NCI-H69 (cell line): ENCODE measurements around the gene NCOA7.

ENCODE experiments used
- DNase-seq: peaks from one replicate; lab custom pipeline; 2025; lab: John Stamatoyannopoulos, UW

NCOA7 gene

DNA sequence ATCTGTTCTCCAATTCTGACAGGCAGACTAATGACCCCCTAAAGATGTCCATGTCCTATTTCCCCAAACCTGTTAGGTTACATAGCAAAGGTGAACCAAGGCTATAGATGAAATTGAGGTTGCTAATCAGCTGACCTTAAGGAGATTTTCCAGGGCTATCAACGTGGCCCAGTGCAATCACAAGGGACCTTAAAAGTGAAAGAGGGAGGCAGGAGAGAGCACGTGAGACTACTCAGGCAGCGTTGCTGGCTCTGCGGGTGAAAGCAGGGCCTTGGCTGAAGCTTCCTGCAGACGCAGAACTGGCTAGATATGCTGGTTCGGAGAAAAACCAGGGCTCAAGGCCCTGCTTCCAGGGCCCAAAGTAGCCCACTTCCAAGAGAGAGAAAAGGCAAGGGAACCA, 78.7 kb downstream of the NCOA7 start:
- DNase-seq, result no peak

DNA sequence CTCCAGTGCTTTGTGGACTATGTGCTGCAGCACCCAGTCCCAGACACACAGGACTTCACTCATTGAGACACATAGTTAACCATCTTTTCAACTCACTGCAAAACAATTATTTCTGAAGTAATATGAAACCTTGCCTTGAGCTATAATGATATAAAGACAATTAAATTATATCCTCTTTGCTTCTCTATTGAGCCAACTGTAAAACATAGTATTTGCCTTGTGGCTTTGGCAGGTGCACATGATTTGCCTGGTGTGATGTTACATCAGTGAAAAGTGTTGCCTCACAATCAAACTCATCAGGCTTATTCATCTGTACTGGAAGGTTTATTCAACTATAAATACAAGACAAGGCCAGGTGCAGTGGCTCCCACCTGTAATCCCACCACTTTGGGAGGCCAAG, 80.6 kb downstream of the NCOA7 start:
- DNase-seq, result peak; percentile 86

DNA sequence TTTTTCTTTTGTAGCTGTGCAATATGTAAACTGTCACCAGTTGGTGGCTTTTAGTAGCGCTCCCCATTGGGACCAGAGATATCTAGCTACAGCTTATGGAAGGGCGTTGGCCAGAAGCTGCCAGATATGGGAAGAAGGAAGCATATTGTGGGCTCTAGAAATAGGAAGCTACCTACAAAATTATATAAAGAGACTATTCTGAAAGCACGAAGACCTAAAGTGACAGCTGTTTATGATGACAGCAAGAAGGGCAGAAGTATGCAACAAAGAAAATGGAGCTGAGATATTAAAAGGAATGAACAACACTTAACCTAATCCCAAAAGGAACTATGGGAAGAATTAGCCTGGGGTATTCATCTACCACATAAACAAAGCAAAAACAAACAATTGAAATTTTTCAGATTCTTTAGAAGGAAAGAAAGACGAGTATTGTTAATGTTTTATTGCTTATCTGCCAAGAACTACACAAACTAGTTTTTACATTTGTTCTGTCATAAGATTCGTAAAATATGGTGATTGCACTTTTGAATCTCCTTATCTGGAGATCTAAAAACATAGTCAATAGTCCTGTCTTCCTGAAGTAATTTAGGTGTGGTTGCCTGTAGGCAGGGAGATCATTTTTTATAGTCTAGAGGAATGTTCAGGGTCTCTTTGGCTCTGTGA, 81.6 kb downstream of the NCOA7 start:
- no peak for DNase-seq

DNA sequence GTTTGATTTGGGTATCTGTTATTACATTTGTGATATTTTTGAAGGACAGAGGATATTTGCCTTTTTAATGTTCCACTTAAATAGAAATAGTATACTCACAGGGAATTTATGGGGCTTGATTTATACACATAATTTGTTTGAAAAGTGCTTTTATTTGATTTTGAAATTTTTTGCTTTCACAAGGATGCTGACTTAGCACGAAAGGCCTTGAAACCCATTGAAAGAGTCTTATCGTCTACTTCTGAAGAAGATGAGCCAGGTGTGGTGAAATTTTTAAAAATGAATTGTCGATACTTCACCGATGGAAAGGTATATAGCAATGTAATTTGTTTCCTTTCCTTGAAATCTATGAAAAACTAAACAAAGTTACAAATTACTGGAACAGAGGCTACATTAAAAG, 91.5 kb downstream of the NCOA7 start:
- no peak for DNase-seq

DNA sequence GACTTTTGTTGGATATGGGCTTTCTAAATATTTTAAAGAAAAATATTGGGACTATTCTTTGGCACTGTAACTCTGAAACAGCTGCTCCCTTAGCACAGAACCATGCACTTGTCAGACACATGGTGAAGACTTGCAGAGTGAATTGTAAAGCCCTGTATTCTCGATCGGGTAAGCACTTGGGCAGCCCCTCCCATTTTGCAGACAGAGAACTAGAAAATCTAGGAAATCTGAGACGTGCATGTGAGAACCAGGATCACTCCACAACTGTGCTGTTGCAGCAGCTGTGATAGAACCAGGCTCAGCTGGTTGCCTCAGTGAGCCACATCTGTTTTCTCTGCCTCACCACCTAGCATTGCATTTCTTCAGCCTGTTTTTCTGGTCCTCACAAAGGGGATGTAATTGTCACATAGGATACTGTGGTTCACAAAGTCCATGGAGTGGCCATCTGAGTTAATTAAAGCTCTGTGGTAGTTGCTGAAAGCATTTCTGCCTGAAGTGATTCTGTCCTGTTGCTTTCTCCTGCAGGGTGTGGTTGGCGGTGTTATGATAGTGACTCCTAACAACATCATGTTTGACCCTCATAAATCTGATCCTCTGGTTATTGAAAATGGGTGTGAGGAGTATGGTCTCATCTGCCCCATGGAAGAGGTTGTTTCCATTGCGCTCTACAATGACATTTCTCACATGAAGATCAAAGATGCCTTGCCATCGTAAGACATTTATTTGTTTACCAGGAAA, 94.0 kb downstream of the NCOA7 start:
- DNase-seq, result peak; percentile 78

DNA sequence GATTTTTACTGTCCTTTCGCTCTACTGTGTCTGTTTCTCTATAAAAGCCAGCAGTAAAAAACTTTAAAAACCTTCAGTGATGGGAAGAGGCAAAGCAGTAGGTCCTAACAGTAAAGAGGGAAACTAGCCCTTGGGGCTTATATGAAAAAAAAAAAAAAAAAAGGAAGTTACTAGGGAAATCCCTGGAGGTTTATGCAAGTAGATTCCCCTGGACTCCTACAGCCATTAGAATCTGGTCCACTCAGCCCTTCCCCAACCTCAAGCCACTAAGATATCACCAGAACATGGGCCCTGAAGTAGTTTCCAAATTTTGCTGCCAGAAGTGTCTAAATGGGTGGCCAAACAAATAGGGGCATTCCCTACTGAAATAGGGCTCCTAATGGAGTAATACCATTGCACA, 95.3 kb downstream of the NCOA7 start:
- peak; percentile 28 for DNase-seq

DNA sequence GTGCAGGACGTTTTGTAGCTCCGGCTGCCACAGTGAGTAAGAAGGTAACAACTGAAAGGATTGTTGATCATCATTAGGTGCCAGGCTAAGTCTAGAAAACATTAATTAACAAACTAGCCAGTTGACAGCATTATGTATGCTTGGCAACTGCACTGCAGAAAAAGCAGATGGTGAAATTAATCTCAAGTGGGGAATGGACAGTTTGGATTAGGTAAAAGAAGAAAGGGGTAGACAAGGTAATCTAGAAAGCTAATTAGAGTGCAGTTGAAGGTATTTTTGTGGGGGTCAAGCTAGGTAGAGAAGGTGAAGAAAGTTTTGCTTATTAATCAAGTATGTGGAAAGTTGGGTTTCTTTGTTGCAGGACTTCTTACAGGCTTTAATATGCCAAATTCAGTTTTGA, 96.2 kb downstream of the NCOA7 start:
- peak; percentile 89 for DNase-seq

DNA sequence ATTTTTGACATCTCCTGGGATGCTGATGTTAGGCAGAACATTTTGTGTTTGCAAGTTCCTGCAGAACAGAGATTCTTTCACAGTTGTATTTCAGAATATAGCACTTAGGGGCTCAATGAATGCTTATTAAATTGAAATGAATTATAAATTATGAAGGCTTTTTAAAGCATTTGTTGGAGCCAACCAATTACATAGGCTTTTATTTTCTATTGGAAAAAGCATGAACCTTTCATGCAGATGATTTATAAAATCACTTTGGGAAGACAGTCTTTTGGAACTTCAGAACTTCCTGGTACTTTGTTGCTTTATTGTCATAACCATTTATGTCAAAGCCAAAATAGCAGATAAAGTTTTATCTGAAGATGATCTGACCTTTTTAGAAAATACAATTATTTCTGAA, 96.6 kb downstream of the NCOA7 start:
- DNase-seq, result no peak

DNA sequence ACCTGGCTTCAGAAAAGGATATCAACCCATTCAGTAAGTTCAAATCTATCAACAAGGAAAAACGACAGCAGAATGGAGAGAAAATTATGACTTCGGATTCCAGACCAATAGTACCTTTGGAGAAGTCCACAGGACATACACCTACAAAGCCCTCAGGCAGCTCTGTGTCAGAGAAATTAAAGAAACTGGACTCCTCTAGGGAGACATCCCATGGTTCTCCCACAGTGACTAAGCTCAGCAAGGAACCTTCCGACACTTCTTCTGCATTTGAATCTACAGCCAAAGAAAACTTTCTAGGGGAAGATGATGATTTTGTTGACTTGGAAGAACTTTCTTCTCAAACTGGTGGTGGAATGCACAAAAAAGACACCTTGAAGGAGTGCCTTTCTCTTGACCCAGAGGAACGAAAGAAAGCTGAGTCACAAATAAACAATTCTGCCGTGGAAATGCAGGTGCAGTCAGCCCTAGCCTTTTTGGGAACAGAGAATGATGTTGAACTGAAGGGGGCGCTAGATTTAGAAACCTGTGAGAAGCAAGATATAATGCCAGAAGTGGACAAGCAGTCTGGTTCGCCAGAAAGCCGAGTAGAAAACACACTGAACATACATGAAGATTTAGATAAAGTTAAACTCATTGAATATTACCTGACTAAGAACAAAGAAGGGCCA, 98.4 kb downstream of the NCOA7 start:
- peak; percentile 62 for DNase-seq

DNA sequence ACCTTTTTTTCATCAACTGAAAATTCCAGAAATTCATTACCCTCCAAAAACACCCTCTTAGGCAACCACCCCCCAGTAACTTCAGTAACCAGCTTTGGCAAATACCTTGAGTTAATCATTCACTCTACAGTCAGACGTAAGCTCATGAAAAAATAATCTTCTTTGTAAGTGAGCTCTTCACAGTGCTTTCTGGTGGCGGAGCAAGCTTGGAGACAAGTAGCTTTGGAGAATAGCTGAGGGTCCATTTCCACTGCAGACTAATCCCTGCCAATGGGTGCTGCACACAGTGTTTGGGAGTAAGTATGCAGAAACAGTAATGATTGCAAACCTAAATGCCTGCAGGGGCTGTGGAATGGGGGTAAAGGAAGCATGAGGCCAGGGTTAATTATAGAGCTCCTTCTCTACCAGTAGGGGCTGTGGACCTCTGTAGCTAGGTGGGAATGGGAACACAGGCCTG, 109.0 kb downstream of the NCOA7 start:
- DNase-seq, result peak; percentile 80

DNA sequence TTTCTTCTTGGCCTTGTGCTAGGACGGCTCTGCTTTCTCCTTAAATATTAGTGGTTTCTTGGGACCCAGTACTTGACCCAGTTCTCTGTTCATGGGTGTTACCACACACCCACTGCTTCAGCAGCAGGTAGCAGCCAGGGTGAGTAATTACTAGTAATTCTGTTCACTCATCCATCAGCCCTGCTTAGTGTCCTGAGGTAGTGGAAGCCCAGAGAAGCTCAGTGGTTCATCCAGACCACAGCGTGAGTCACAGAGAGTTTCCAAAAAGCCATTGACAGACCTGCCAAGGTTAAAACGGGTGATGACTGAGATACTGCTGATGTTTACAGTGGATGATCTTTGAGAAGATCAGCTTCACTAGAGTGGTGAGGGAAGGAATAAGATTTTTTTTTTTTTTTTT, 114.1 kb downstream of the NCOA7 start:
- no peak for DNase-seq

DNA sequence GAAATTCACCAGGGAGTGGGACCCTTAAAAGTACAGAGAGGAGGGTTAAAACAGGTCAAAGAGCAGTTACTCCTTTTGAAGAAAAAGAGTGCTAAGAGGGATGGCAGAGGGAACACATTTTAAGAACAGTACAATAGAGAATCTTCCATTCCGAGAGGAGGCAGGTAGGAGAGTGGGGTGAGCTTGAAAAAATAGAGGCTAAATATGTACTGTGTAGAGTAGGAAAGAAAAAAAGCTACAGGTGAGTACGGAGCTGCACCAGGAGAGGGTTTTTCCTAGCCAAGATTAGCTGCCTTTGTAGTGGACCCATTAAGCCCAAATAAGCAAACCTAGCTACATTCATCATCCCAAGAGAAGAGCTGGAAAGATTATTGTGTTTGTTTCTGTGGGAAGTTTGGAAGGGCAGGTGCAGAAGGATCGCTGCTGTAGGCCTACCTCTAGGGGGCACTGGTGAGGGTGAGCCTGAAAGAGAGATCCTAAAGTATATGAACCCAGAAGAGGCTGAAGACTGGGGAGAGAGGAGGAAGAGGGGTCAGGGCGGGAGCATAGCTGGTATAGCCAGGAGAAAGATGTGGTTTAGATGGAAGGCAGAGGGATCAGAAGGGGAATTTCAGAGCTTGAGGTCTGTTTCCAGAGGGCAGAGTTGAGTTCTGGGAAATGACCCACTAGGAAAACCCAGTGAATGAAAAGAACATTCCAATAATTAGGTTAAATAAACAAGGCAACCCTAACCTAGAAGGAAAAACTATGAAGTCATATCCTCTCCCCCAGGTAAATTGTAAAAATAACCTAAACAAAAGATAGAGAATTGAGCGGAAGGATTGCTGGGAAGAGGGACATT, 115.6 kb downstream of the NCOA7 start:
- DNase-seq, result peak; percentile 60

DNA sequence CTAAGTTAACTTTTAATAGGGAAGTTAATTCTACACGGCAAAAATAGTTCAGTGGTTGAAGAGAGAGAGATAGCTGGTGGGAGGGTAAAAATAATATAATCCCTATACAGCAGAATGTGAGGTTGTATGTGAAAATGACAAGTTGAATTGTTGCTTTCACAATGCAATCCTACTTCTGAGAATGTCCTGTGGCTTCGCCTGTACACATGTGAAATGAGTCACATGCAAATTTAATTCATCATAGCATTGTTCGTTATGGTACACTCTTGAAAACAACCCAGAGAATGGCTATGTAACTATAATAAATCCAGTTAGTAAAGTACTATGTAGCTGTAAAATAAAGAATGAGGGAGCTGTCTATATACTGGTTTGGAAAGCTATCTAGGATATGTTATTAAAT, 119.8 kb downstream of the NCOA7 start:
- DNase-seq, result no peak

DNA sequence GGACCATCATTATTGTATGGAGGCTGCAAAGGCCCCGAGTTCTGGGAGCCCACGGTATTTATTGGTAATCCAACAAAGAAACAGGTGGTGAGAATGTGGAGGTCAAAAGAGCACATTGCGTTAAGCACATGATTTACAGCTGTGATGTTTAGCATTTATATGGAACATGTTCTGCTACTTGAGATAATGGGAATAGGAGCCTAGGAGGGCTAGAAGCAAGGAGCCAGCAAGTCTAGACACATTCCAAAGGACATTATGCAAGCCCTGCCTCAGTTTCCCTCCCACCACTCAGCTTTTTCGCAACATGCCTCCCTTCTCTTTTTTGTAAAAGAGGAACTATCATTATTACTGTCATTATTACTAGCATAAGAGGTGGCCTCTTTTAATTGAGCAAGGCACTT, 120.3 kb downstream of the NCOA7 start:
- DNase-seq, result peak; percentile 83

DNA sequence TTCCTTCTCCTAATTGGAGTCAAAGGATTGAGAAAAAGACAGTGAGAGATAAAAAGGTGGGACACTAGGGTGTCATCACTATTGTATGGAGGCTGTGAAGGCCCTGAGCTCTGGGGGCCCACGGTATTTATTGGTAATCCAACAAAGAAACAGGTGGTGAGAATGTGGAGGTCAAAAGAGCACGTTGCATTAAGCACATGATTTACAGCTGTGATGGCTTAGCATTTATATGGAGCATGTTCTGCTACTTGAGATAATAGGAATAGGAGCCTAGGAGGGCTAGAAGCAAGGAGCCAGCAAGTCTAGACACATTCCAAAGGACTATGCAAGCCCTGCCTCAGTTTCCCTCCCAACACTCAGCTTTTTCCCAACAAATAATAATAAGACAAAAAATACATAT, 121.7 kb downstream of the NCOA7 start:
- peak; percentile 75 for DNase-seq

DNA sequence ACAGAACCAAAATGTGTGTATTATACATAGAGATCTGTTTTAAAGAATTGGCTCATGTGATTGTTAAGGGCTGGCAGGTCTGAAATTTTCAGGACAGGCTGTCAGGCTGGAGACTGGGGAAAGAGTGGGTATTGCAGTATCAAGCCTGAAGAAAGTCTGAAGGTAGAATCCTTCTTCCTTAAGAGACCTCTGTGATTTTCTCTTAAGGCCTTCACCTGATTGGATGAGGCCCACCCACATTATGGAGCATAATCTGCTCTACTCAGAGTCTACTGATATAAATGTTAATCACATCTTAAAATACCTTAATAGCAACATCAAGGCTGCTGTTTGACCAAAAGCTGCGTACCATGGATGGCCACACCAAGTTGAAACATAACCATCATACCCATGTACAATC, 122.4 kb downstream of the NCOA7 start:
- no peak for DNase-seq

DNA sequence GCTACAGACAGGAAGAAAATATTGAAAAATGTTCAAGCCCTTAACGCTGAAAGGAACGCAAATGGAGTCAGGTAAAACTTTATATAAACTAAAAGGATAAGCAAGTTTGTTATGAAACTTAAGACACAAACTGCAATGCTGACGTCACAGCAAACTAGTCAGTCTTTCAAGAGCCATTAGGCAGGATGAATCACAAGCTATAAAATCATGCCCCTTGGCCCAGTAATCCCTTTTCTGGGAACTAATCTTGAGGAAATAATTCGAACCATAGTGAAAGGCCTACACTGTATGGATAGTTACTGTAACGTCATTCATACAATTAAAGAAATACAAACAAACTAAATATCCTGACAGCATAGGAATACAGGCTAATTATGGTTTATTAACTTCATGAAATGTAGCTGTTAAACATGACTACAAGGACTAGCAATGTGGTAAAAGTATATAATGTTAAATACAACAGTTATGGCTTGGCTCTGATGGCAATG, 123.1 kb downstream of the NCOA7 start:
- DNase-seq, result peak; percentile 51

DNA sequence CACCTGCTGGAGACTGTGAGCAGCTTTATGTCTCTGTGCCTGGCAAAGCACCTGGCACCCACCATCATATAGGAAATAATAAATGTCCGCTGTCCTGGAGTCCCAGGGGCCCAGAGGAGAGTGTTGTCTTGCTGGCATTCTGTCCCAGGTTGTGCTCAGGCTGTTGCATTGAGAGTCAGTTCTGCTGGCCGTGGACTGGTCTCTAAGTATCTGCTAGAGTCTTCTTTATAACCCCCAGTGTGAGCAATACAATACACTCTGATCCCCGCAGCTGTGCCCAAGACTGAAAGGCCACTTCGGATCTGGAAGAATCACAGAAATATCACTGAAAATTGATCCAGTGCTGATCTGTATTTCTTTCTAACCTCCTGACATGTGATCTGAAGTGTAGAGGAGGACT, 127.5 kb downstream of the NCOA7 start:
- DNase-seq, result peak; percentile 79

DNA sequence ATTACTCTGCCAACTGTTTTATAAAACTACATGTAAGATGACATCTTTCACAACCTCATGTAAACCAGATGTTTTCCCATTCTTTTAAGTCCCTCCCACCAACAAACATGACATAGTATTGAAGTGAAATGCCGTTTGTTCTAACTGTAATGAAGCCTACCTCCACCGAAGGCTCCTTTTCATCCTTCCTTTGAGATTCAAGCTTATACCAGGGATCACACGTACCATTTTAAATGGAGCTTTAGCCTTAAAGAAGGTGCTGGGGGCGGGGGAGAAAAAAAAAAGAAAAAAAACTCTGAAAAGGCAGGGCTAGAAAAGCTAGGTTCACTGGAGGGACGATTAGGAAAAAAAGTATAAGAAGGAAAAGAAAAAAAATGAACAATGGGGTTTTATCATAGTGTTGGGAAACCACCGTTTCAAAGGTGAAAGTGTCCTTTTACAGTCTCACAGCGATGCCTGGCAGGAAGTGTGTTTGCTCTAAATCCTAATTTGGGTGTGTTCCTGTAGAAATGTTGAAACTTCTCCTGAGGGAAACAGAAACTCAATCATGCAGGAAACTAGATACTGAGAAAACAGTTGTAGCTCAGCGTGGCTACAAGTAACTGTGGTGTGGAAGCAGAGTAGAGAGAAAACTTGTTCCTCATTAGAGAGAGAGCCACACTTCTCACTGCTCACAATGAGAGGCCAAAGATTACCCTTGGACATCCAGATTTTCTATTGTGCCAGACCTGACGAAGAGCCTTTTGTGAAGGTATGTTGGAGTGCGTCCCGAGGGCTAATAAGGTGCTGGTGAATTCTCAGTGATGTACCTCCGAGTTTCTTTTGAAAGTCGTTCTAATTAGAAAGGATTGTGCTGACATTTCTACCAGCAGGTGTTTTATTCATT, 128.2 kb downstream of the NCOA7 start:
- peak; percentile 91 for DNase-seq

DNA sequence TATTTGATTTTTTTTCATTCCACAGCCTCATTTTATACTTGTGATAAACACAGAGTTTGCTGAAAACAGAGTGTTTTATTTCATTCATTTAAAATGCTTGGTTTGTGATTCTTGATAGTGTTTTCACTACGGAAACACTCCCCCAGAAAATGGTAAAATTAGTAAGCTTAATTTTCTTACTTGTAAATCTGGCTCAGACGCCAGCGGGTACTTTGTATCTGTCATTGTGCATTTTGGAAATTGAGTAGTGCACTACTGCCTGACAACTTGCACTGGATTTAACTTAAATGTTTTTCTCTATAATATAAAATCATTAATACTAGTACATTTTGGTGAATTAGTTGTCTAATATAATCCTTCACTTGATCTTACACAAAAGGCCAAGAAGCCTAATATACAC, 128.9 kb downstream of the NCOA7 start:
- no peak for DNase-seq

DNA sequence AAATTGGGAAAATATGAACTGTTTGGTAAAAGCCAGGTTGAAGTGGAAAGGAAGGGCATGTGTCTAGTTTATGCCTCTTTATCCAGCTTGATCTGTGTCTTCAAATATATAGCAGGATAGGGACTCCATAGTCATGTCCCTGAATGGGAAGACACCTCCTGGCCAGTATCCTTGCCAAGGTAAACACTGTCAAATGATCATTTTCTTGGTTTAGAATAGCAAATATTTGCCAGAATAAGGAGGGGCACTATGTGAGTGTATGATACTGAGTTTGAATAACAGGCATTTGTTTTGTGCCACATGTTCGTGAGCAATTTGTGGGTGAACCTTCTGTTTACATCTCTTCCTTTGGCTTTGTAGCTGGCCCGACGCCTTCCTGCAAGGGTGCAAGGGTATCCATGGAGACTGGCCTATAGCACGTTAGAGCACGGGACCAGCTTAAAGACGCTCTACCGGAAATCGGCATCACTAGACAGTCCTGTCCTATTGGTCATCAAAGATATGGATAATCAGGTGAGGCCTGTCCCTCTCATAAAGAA, 131.6 kb downstream of the NCOA7 start:
- DNase-seq, result peak; percentile 98
